Fibroblast of lung (primary cell): Measurements from ENCODE around the gene JDP2. TPM values are rescaled to one million over a fixed set of nuclear protein-coding genes. Genes with fewer than 3 reads are reported as not detected.

Experiments used
- DNase-seq, 2 donors: peaks; one replicate each; pipeline versions ENCODE4 v3.0.0 to v3.0.0-alpha.2; 2010; ENCODE audit warnings: low read depth in 2 of 2
- H2AFZ ChIP-seq: 2 replicates; pipeline ENCODE4 v1.5.1; 2012; ENCODE audit warnings: low read length, control low read depth, inconsistent platforms
- H3K27ac ChIP-seq: 2 replicates; pipeline ENCODE4 v1.5.1; 2011; ENCODE audit warnings: low read length, control low read depth; ENCODE audit not compliant: insufficient read depth
- H3K27me3 ChIP-seq: 2 replicates; pipeline ENCODE4 v1.5.1; 2011; ENCODE audit warnings: mild to moderate bottlenecking, low read length; ENCODE audit not compliant: control insufficient read depth, insufficient read depth
- H3K36me3 ChIP-seq: 2 replicates; pipeline ENCODE4 v1.5.1; 2011; ENCODE audit warnings: low read length; ENCODE audit not compliant: control insufficient read depth, insufficient read depth
- H3K4me1 ChIP-seq: 2 replicates; pipeline ENCODE4 v1.5.1; 2011; ENCODE audit warnings: low read length; ENCODE audit not compliant: control insufficient read depth, insufficient read depth; ENCODE audit errors: extremely low read depth
- H3K4me2 ChIP-seq: 2 replicates; pipeline ENCODE4 v1.5.1; 2011; ENCODE audit warnings: low read length, control low read depth; ENCODE audit not compliant: insufficient read depth; ENCODE audit errors: extremely low read depth
- H3K4me3 ChIP-seq, 4 experiments: fragments of 200-600 bp in 1 of 4; sonication (generic) in 1 of 4; replicated peaks in 1 of 4; 2 replicates each; pipeline ENCODE4 v1.5.1; 2011 to 2016; ENCODE audit warnings: low read length in 4 of 4, low read depth in 3 of 4, mild to moderate bottlenecking in 3 of 4, control low read depth in 2 of 4, inconsistent platforms in 1 of 4, mixed read lengths in 1 of 4; ENCODE audit not compliant: insufficient read depth in 1 of 4; ENCODE audit errors: control extremely low read depth in 1 of 4
- H3K79me2 ChIP-seq: 2 replicates; pipeline ENCODE4 v1.5.1; 2012; ENCODE audit warnings: mild to moderate bottlenecking, low read length, inconsistent platforms; ENCODE audit not compliant: control insufficient read depth, insufficient read depth
- H3K9ac ChIP-seq: 2 replicates; pipeline ENCODE4 v1.5.1; 2011; ENCODE audit warnings: mild to moderate bottlenecking, low read length, control low read depth; ENCODE audit not compliant: insufficient read depth
- H3K9me3 ChIP-seq: 2 replicates; pipeline ENCODE4 v1.5.1; 2012; ENCODE audit warnings: low read depth, low read length; ENCODE audit not compliant: control insufficient read depth, insufficient read depth
- H4K20me1 ChIP-seq: 2 replicates; pipeline ENCODE4 v1.5.1; 2011; ENCODE audit warnings: low read length; ENCODE audit not compliant: control insufficient read depth, insufficient read depth; ENCODE audit errors: extremely low read depth
- CTCF ChIP-seq, 2 donors: IDR thresholded peaks in 1 of 2; conservative IDR thresholded peaks in 1 of 2; 1 replicate in 1 of 2; 2 replicates in 1 of 2; pipeline ENCODE4 v1.5.1; 2011 to 2012; ENCODE audit warnings: low read length in 2 of 2, control low read depth in 1 of 2, inconsistent platforms in 1 of 2, low read depth in 1 of 2, mild to moderate bottlenecking in 1 of 2
- EZH2 ChIP-seq: IDR thresholded peaks from 2 replicates; pipeline ENCODE4 v1.5.1; 2012; ENCODE audit warnings: low read length, control low read depth, mild to moderate bottlenecking; ENCODE audit errors: missing control alignments
- polyA plus RNA-seq, 2 donors: library from polyadenylated mRNA; depleted of rRNA in 1 of 2; stranded (reverse) in 1 of 2; unstranded in 1 of 2; fragments of >200 nt; gene quantifications; 2 replicates each; pipeline ENCODE4 v1.2.1, GENCODE V29; 2011 to 2012; ENCODE audit warnings: missing spikeins in 1 of 2
- total RNA-seq: library from RNA; depleted of rRNA; stranded (reverse); fragments of >200 nt; gene quantifications from 2 replicates; pipeline ENCODE4 v1.2.1, GENCODE V29; 2014

JDP2 gene
- total and polyA plus RNA-seq, 2 donors (not counting 1 experiment from before 2014, with no cell fraction given) = 40.8 to 95.3 TPM

DNA sequence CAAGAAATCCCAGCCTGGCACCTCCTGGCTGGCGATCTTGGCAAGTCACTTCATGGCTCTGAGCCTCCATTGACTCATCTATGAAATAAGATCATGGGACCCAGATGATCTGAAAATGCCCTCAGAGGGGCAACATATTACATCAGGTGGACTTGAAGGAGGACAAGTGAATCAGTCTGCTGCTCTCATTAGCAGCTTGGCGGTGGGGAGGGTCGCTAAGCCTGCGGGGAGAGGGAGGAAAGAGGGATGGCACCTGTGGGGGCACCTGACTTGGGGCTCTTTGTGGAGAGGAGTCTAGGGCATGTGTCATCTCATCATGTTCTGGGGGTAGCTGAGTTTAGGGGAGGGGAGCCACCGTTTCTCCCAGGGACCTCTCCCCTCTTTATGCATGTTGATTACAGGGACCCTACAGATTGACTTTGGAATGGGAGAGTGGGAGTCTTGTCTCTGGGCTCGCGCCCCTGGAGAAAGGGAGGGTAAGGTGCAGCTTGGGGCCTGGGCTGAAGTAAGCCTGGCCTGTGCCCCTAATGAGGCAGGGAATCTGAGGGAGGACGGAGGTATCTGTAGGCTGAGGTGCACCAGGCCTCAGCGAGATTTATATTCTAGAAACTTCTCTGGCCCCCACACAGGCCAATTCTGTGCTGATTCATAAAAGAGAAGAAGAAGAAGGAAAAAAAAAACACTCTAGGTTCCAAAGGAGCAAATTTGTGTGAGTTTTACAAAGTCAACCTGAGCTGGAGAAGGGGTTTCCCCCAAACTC is 65.2 kb downstream of the JDP2 start:
- Histone ChIP-seq H3K4me2 (no peak overlapping the region), H2AFZ (no peak overlapping the region), H3K4me1 (no peaks in the 10 kb centered on the region), H3K9ac (no peak overlapping the region), H3K79me2 (no peaks in the 10 kb centered on the region), H3K9me3 (no peaks in the 10 kb centered on the region), H3K36me3 (no peaks in the 10 kb centered on the region), H3K4me3 (no peak overlapping the region), H3K27me3 (no peaks in the 10 kb centered on the region), H4K20me1 (no peaks in the 10 kb centered on the region), H3K27ac (no peak overlapping the region)
- TF ChIP-seq EZH2 (no peak), CTCF (conservative IDR thresholded peaks at IDR 0.05 in 1 of 2, IDR thresholded peaks at IDR 0.05 in 1 of 2; ENCODE audit: low read depth in 1 of 2, low read length in 2 of 2) (no peak)
- DNase-seq = no peak

GRCh38 chr14:75493592-75494087 is 65.8 kb downstream of the JDP2 start:
- TF ChIP-seq CTCF (conservative IDR thresholded peaks at IDR 0.05 in 1 of 2, IDR thresholded peaks at IDR 0.05 in 1 of 2; ENCODE audit: low read depth in 1 of 2, low read length in 2 of 2) = no peak
- no peak for TF ChIP-seq EZH2
- peak in 1 of 2 donors; percentile 15 for DNase-seq
- Histone ChIP-seq H3K36me3 (no peaks in the 10 kb centered on the region), H2AFZ (no peak overlapping the region), H3K27ac (no peak overlapping the region), H3K27me3 (no peaks in the 10 kb centered on the region), H3K4me1 (no peaks in the 10 kb centered on the region), H3K4me3 (no peak overlapping the region), H3K79me2 (no peaks in the 10 kb centered on the region), H3K9me3 (no peaks in the 10 kb centered on the region), H4K20me1 (no peaks in the 10 kb centered on the region), H3K9ac (no peak overlapping the region), H3K4me2 (no peak overlapping the region)

- no peak overlapping the region for H2AFZ ChIP-seq
- no peak overlapping the region for H3K4me2 ChIP-seq
- no peaks in the 10 kb centered on the region for H3K27me3 ChIP-seq
- no peaks in the 10 kb centered on the region for H4K20me1 ChIP-seq
- no peak overlapping the region for H3K9ac ChIP-seq
- no peaks in the 10 kb centered on the region for H3K9me3 ChIP-seq
- no peak overlapping the region for H3K4me3 ChIP-seq
- H3K27ac ChIP-seq = no peak overlapping the region
- no peak for DNase-seq
- TF ChIP-seq EZH2 (no peak), CTCF (conservative IDR thresholded peaks at IDR 0.05 in 1 of 2, IDR thresholded peaks at IDR 0.05 in 1 of 2; ENCODE audit: low read depth in 1 of 2, low read length in 2 of 2) (no peak)
- H3K4me1 ChIP-seq = no peaks in the 10 kb centered on the region
- no peaks in the 10 kb centered on the region for H3K79me2 ChIP-seq
- no peaks in the 10 kb centered on the region for H3K36me3 ChIP-seq
These were observed 67.1 kb downstream of the JDP2 start for GRCh38 chr14:75494896-75495295.
